ENCODE data around the gene TLE6. TPM values are rescaled to one million over a fixed set of nuclear protein-coding genes. Genes with fewer than 3 reads are reported as not detected.
A peak's percentile ranks its signal among the peaks of the same experiment; 100 is the strongest.

The TLE6 gene
- polyA plus RNA-seq, 2 of the 4 experiments (the other 2 are of a cell fraction): 3.1 to 4.2 TPM

DNA sequence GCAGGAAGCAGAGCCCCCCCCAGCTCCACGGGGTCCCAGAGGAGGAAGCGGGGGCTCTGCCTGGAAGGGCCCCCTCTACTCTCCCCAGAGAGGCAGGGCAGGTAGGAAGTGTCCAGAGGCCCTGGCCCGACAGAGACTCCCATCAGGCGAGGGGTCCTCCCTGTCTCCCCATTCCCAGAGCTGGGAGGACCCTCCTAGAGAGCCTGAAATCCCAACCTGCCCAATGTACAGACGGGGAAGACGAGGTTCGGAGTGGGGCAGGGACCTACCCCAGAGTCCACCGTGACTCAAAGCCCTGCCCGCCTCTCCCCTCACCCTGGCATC, 50.6 kb downstream of the TLE6 start:
- Histone ChIP-seq H3K9me3 (no peaks in the 10 kb centered on the region), H3K4me3 (no peak overlapping the region), H3K4me2 (no peak overlapping the region; the same call in 2 of the 3 replicates), H3K27ac (no peak overlapping the region), H3K4me1 (no peaks in the 10 kb centered on the region; the same call in 2 of the 3 replicates)
- WGBS (ENCODE audit: missing lambda C conversion rate): 78% methylated on average over 4 of the region's 9 CpGs
- TF ChIP-seq SREBF2 (IDR thresholded peaks at IDR 0.05) (no peak), JUNB (IDR thresholded peaks at IDR 0.05) (no peak), CEBPB (IDR thresholded peaks at IDR 0.05) (no peak), NR3C1 (IDR thresholded peaks at IDR 0.05) (no peak), HOXB5 (CRISPR knock-in tag; IDR thresholded peaks at IDR 0.05) (no peak), FOXS1 (CRISPR knock-in tag; IDR thresholded peaks at IDR 0.05) (no peak), HOXA7 (CRISPR knock-in tag; IDR thresholded peaks at IDR 0.05) (no peak)
- FAIRE-seq (no peak), DNase-seq (ENCODE audit: low read depth in 1 of 2, low spot score in 1 of 2) (no peak), ATAC-seq (no peak)
- CTCF ChIA-PET: interaction anchor here (0.9 kb wide), 1 partner anchor 8 kb away, joined by 3 read pairs; no protein-coding TSS in a partner anchor
- POLR2A ChIA-PET: no interaction called here

DNA sequence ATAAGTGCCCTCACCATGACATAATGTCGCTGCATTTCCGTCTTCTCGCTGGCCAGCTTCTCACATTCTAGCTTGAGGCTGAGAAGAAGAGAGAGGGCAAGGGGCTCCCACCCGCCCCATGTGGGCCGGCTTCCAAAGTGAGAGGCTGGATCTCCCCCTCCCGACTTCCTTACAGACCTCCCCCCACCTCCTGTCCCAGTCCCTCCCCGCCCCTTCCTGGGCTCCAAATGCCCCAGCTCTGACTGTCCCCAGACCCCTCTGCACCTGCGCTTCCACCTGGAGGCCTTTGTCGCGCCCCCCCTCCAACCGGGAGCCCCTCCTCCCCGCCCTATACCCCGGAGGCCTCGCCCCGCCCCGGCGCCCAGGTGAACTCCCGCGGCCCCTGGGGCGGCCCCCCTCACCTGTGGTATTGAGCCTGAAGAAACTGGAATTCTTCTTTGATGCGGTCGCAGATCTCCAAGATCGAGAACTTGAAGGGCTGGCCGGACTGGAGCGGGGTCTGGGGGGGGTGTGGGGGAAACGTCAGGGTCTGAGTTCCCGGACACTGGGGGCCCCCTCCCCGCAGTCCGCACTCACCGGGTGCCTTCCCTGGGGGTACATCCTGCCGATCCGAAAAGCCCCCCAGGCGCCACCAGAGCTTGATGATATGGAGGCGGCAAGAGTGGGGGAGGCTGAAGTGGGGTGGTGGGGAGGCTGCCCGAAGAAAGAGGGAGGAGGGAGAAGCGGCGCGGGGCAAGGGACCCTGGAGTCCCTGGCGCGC, 51.1 kb downstream of the TLE6 start:
- peak overlapping the region; percentile 75 to 91 for H3K27ac ChIP-seq
- TF ChIP-seq ESRRA (IDR thresholded peaks at IDR 0.05; ENCODE audit: borderline replicate concordance, low read length): no peak
- no peak for TF ChIP-seq CEBPB (IDR thresholded peaks at IDR 0.05)
- no peak for TF ChIP-seq SREBF2 (IDR thresholded peaks at IDR 0.05)
- TF ChIP-seq MAX (IDR thresholded peaks at IDR 0.05): no peak
- TF ChIP-seq ZFP36 (IDR thresholded peaks at IDR 0.05; ENCODE audit: borderline replicate concordance, partially characterized antibody): no peak
- TF ChIP-seq TFCP2L1 (CRISPR knock-in tag; IDR thresholded peaks at IDR 0.05): no peak
- no peak for TF ChIP-seq MAZ (IDR thresholded peaks at IDR 0.05; ENCODE audit: borderline replicate concordance, low read depth, low read length)
- TF ChIP-seq NR3C1 (IDR thresholded peaks at IDR 0.05): no peak
- no peak for TF ChIP-seq KDM1A (IDR thresholded peaks at IDR 0.05; ENCODE audit: low read depth)
- no peak for TF ChIP-seq NFE2L2 (conservative IDR thresholded peaks at IDR 0.05; ENCODE audit: low read length)
- no peaks in the 10 kb centered on the region; the same call in 2 of the 3 replicates for H3K4me1 ChIP-seq
- DNase-seq (ENCODE audit: low read depth in 1 of 2, low spot score in 1 of 2) (no peak), FAIRE-seq (no peak), ATAC-seq (no peak)
- ChIA-PET POLR2A (interaction anchor here (1.1 kb wide), 1 partner anchor 78 kb away, joined by 3 read pairs; no protein-coding TSS in a partner anchor), CTCF (no interaction called here)
- H3K4me2 ChIP-seq: peak overlapping the region; percentile 99
- peak overlapping the region; percentile 70 for H3K4me3 ChIP-seq
- H3K9me3 ChIP-seq: no peaks in the 10 kb centered on the region
- 28% methylated on average over 9 of the region's 40 CpGs for whole genome bisulfite sequencing (ENCODE audit: missing lambda C conversion rate)

DNA sequence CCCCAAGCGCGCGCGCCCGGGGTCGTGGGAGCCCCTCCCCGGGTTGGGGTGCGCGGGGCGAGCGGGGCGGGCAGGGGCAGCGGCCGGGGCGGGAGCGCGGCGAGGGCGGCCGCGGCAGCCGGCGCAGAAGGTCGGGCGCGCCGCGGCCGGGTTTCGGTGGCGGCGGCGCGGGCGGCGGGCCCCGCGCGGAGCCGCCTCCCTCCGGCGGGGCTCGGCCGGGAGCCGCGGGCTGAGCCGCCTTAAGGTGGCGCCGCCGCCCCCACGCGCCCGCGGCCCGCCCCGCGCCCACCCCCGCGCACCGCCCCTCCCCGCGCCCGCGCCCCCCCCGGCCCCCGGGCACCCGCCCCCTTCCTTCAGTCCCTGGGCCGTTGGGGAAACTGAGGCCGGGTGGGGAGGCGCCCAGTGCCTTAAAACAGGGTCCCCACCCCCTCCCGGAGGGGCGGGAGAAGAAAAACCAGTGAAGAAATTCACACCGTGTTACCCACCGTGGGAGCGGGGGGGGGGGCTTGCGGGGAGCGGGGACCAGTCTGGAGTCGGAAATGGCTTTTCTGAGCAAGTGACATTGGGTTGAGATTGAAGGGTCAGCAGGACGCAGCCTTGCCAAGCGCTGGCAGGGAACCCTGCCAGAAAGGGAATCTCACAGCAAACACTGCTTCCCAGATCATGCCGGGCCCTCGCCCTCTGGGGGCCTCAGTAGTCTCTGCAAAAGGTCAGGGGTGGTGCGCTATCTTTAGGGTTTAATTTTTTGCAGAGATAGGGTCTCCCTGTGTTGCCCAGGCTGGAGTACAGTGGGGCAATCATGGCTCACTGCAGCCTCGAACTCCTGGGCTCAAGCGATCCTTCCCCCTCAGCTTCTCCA, 51.9 kb downstream of the TLE6 start, which contains the start of gene TLE2:
TLE2 (minus strand) TSS at position 216 of the 859 bp plus-strand sequence. CDS start 376 bp downstream, outside the sequence.
- POLR2A ChIA-PET: interaction anchor here (1.1 kb wide), 1 partner anchor 79 kb away, joined by 3 read pairs; no protein-coding TSS in a partner anchor
- FAIRE-seq: no peak
- CTCF ChIA-PET: interaction anchor here (0.9 kb wide), 1 partner anchor 67 kb away, joined by 3 read pairs; no protein-coding TSS in a partner anchor
- peak within 1 kb of the TSS; percentile 70 for H3K4me3 ChIP-seq
- no peak for DNase-seq (ENCODE audit: low read depth in 1 of 2, low spot score in 1 of 2)
- 19% methylated on average over 14 of the region's 85 CpGs for WGBS (ENCODE audit: missing lambda C conversion rate)
- peak in 1 of 2 experiments; percentile 19; a peak in 1 of 6 replicates for ATAC-seq
- H3K9me3 ChIP-seq: no peaks in the 10 kb centered on the region
- peak within 1 kb of the TSS; percentile 99 for H3K4me2 ChIP-seq
- no peaks in the 10 kb centered on the region; the same call in 2 of the 3 replicates for H3K4me1 ChIP-seq
- TF ChIP-seq SMC3 (IDR thresholded peaks at IDR 0.05) (no peak), ZSCAN20 (CRISPR knock-in tag; IDR thresholded peaks at IDR 0.05) (no peak), POLR2AphosphoS2 (conservative IDR thresholded peaks at IDR 0.05; ENCODE audit: low read length) (no peak), POLR2A (IDR thresholded peaks at IDR 0.05; ENCODE audit: low read length) (no peak), SREBF2 (IDR thresholded peaks at IDR 0.05) (no peak), HDAC2 (IDR thresholded peaks at IDR 0.05) (no peak), ESRRA (IDR thresholded peaks at IDR 0.05; ENCODE audit: borderline replicate concordance, low read length) (no peak)
- TF ChIP-seq, protein P1, sequence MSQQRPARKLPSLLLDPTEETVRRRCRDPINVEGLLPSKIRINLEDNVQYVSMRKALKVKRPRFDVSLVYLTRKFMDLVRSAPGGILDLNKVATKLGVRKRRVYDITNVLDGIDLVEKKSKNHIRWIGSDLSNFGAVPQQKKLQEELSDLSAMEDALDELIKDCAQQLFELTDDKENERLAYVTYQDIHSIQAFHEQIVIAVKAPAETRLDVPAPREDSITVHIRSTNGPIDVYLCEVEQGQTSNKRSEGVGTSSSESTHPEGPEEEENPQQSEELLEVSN (IDR thresholded peaks at IDR 0.05; ENCODE audit: borderline replicate concordance, low read depth): no peak
- H3K27ac ChIP-seq: peak within 1 kb of the TSS; percentile 75 to 91
